ENCODE measurements around the gene C16orf89. TPM values are rescaled to one million over a fixed set of nuclear protein-coding genes. Genes with fewer than 3 reads are reported as not detected.
A peak's percentile ranks its signal among the peaks of the same experiment; 100 is the strongest.

The C16orf89 gene
- total and polyA plus RNA-seq, 2 experiments from 2014 or later = 2.8 to 4.4 TPM

DNA sequence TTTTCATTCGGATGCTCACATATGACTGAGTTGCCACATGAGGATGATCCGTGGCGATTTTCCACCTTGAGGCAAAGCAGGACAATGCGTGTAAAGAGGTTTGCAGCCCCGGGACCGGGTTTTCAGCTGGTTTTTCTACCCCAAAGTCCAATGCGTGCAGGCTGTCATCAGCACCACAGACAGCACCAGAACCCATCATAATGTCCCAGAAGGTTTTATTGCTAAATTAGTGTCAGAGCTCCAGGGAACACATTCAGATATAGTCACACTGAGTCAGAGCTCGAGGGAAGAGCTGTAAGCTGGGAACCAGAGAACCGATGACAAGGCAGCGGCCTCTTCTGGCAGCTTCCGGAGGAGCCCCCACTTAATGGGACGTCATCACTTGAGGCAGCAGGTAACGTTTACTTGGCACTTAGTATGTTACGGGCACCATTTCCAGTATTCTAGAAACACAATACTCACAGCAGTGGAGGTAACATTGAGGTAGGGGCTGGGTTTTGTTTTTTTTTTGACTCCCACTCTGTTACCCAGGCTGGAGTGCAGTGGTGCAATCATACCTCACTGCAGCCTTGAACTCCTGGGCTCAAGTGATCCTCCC, 23.1 kb downstream of the C16orf89 start:
- Histone ChIP-seq H3K27me3 (ENCODE audit: insufficient read depth) (no peaks in the 10 kb centered on the region), H3K9me2 (ENCODE audit: insufficient read depth) (no peaks in the 10 kb centered on the region), H3K4me1 (ENCODE audit: insufficient read depth) (peaks cover 4% of the 10 kb centered on the region), H4K20me1 (replicated peaks; ENCODE audit: insufficient read depth) (no peaks in the 10 kb centered on the region), H2AFZ (no peak overlapping the region), H3K4me3 (no peak overlapping the region), H3K27ac (ENCODE audit: low read depth) (no peak overlapping the region), H3K36me3 (ENCODE audit: insufficient read depth) (no peaks in the 10 kb centered on the region), H3K4me2 (no peak overlapping the region), H3K79me2 (replicated peaks; ENCODE audit: insufficient read depth) (no peaks in the 10 kb centered on the region), H3F3A (replicated peaks; ENCODE audit: low read depth) (0 out of 2 replicates have a peak, but pooled peaks cover 4% of the 10 kb centered on the region)
- H3K27me3 Mint-ChIP-seq (ENCODE audit: insufficient read depth, low read depth, poor library complexity) = peaks cover 12% of the 10 kb centered on the region
- peak; percentile 60 for DNase-seq (ENCODE audit: low spot score)
- no peaks in the 10 kb centered on the region; the same call in 2 of the 3 replicates for H3K36me3 Mint-ChIP-seq (ENCODE audit: low read depth)
- peak overlapping the region; percentile 51; the same call in 1 of the 2 replicates for H3K27ac Mint-ChIP-seq
- no peaks in the 10 kb centered on the region for H3K9me3 Mint-ChIP-seq
- TF ChIP-seq CREB1 (CRISPR knock-in tag; IDR thresholded peaks at IDR 0.05; ENCODE audit: low read depth) = peak; percentile 75
- TF ChIP-seq, protein P1, sequence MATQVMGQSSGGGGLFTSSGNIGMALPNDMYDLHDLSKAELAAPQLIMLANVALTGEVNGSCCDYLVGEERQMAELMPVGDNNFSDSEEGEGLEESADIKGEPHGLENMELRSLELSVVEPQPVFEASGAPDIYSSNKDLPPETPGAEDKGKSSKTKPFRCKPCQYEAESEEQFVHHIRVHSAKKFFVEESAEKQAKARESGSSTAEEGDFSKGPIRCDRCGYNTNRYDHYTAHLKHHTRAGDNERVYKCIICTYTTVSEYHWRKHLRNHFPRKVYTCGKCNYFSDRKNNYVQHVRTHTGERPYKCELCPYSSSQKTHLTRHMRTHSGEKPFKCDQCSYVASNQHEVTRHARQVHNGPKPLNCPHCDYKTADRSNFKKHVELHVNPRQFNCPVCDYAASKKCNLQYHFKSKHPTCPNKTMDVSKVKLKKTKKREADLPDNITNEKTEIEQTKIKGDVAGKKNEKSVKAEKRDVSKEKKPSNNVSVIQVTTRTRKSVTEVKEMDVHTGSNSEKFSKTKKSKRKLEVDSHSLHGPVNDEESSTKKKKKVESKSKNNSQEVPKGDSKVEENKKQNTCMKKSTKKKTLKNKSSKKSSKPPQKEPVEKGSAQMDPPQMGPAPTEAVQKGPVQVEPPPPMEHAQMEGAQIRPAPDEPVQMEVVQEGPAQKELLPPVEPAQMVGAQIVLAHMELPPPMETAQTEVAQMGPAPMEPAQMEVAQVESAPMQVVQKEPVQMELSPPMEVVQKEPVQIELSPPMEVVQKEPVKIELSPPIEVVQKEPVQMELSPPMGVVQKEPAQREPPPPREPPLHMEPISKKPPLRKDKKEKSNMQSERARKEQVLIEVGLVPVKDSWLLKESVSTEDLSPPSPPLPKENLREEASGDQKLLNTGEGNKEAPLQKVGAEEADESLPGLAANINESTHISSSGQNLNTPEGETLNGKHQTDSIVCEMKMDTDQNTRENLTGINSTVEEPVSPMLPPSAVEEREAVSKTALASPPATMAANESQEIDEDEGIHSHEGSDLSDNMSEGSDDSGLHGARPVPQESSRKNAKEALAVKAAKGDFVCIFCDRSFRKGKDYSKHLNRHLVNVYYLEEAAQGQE (IDR thresholded peaks at IDR 0.05; ENCODE audit: unreplicated experiment) = no peak
- no peak for TF ChIP-seq EZH2phosphoT487 (IDR thresholded peaks at IDR 0.05; ENCODE audit: unreplicated experiment)
- TF ChIP-seq, protein P2, sequence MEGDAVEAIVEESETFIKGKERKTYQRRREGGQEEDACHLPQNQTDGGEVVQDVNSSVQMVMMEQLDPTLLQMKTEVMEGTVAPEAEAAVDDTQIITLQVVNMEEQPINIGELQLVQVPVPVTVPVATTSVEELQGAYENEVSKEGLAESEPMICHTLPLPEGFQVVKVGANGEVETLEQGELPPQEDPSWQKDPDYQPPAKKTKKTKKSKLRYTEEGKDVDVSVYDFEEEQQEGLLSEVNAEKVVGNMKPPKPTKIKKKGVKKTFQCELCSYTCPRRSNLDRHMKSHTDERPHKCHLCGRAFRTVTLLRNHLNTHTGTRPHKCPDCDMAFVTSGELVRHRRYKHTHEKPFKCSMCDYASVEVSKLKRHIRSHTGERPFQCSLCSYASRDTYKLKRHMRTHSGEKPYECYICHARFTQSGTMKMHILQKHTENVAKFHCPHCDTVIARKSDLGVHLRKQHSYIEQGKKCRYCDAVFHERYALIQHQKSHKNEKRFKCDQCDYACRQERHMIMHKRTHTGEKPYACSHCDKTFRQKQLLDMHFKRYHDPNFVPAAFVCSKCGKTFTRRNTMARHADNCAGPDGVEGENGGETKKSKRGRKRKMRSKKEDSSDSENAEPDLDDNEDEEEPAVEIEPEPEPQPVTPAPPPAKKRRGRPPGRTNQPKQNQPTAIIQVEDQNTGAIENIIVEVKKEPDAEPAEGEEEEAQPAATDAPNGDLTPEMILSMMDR (conservative IDR thresholded peaks at IDR 0.05; ENCODE audit: low read depth in 2 of 2) = peak; percentile 44 to 66
- TF ChIP-seq, protein P3, sequence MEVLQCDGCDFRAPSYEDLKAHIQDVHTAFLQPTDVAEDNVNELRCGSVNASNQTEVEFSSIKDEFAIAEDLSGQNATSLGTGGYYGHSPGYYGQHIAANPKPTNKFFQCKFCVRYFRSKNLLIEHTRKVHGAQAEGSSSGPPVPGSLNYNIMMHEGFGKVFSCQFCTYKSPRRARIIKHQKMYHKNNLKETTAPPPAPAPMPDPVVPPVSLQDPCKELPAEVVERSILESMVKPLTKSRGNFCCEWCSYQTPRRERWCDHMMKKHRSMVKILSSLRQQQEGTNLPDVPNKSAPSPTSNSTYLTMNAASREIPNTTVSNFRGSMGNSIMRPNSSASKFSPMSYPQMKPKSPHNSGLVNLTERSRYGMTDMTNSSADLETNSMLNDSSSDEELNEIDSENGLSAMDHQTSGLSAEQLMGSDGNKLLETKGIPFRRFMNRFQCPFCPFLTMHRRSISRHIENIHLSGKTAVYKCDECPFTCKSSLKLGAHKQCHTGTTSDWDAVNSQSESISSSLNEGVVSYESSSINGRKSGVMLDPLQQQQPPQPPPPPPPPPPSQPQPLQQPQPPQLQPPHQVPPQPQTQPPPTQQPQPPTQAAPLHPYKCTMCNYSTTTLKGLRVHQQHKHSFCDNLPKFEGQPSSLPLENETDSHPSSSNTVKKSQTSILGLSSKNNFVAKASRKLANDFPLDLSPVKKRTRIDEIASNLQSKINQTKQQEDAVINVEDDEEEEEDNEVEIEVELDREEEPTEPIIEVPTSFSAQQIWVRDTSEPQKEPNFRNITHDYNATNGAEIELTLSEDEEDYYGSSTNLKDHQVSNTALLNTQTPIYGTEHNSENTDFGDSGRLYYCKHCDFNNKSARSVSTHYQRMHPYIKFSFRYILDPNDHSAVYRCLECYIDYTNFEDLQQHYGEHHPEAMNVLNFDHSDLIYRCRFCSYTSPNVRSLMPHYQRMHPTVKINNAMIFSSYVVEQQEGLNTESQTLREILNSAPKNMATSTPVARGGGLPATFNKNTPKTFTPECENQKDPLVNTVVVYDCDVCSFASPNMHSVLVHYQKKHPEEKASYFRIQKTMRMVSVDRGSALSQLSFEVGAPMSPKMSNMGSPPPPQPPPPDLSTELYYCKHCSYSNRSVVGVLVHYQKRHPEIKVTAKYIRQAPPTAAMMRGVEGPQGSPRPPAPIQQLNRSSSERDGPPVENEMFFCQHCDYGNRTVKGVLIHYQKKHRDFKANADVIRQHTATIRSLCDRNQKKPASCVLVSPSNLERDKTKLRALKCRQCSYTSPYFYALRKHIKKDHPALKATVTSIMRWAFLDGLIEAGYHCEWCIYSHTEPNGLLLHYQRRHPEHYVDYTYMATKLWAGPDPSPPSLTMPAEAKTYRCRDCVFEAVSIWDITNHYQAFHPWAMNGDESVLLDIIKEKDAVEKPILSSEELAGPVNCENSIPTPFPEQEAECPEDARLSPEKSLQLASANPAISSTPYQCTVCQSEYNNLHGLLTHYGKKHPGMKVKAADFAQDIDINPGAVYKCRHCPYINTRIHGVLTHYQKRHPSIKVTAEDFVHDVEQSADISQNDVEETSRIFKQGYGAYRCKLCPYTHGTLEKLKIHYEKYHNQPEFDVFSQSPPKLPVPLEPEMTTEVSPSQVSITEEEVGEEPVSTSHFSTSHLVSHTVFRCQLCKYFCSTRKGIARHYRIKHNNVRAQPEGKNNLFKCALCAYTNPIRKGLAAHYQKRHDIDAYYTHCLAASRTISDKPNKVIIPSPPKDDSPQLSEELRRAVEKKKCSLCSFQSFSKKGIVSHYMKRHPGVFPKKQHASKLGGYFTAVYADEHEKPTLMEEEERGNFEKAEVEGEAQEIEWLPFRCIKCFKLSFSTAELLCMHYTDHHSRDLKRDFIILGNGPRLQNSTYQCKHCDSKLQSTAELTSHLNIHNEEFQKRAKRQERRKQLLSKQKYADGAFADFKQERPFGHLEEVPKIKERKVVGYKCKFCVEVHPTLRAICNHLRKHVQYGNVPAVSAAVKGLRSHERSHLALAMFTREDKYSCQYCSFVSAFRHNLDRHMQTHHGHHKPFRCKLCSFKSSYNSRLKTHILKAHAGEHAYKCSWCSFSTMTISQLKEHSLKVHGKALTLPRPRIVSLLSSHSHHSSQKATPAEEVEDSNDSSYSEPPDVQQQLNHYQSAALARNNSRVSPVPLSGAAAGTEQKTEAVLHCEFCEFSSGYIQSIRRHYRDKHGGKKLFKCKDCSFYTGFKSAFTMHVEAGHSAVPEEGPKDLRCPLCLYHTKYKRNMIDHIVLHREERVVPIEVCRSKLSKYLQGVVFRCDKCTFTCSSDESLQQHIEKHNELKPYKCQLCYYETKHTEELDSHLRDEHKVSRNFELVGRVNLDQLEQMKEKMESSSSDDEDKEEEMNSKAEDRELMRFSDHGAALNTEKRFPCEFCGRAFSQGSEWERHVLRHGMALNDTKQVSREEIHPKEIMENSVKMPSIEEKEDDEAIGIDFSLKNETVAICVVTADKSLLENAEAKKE (CRISPR knock-in tag; IDR thresholded peaks at IDR 0.05) = no peak
- no peak for TF ChIP-seq STAT1 (IDR thresholded peaks at IDR 0.05; ENCODE audit: unreplicated experiment)
- TF ChIP-seq EZH2 (IDR thresholded peaks at IDR 0.05; ENCODE audit: low read depth, unreplicated experiment) = no peak
- TF ChIP-seq JUNB (IDR thresholded peaks at IDR 0.05; ENCODE audit: unreplicated experiment) = no peak
- no peak for TF ChIP-seq ZNF114 (CRISPR knock-in tag; IDR thresholded peaks at IDR 0.05)
- TF ChIP-seq, protein P4, sequence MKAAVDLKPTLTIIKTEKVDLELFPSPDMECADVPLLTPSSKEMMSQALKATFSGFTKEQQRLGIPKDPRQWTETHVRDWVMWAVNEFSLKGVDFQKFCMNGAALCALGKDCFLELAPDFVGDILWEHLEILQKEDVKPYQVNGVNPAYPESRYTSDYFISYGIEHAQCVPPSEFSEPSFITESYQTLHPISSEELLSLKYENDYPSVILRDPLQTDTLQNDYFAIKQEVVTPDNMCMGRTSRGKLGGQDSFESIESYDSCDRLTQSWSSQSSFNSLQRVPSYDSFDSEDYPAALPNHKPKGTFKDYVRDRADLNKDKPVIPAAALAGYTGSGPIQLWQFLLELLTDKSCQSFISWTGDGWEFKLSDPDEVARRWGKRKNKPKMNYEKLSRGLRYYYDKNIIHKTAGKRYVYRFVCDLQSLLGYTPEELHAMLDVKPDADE (IDR thresholded peaks at IDR 0.05) = no peak
- no peak for TF ChIP-seq NANOG (IDR thresholded peaks at IDR 0.05; ENCODE audit: borderline replicate concordance)
- no peak for TF ChIP-seq ZNF331 (CRISPR knock-in tag; IDR thresholded peaks at IDR 0.05; ENCODE audit: low read depth)
- TF ChIP-seq POLR2AphosphoS5 (IDR thresholded peaks at IDR 0.05; ENCODE audit: low read depth) = no peak
- H3K4me1 Mint-ChIP-seq = peaks cover 17% of the 10 kb centered on the region
- no peak overlapping the region for H3K4me3 Mint-ChIP-seq
- peak; percentile 83 for ATAC-seq
